Measurements from ENCODE around the gene NF2. TPM values are rescaled to one million over a fixed set of nuclear protein-coding genes. Genes with fewer than 3 reads are reported as not detected.

The NF2 gene
- total RNA-seq, 1 experiment from 2014 or later = 56.9 TPM

GRCh38 chr22:29615705-29616327 is 12.4 kb downstream of the NF2 start:
- CTCF ChIA-PET = interaction anchor here (1.8 kb wide), 1 partner anchor 11 kb away, joined by 8 read pairs; no protein-coding TSS in a partner anchor
- Mint-ChIP-seq H3K27me3 (ENCODE audit: low read depth) (no peaks in the 10 kb centered on the region), H3K9me3 (no peaks in the 10 kb centered on the region), H3K36me3 (no peaks in the 10 kb centered on the region), H3K4me1 (peaks cover 14% of the 10 kb centered on the region), H3K4me3 (no peak overlapping the region), H3K27ac (no peak overlapping the region)
- POLR2A ChIA-PET = interaction anchor here (0.7 kb wide), 1 partner anchor 1336 kb away, joined by 5 read pairs; no protein-coding TSS in a partner anchor
- no peak for ATAC-seq
- DNase-seq (ENCODE audit: low spot score) = no peak
- no peak for TF ChIP-seq ZSCAN18 (CRISPR knock-in tag; IDR thresholded peaks at IDR 0.05)
- TF ChIP-seq ATF3 (CRISPR knock-in tag; conservative IDR thresholded peaks at IDR 0.05) = no peak
- no peak for TF ChIP-seq HMGXB4 (CRISPR knock-in tag; IDR thresholded peaks at IDR 0.05)
- no peak for TF ChIP-seq SOX15 (CRISPR knock-in tag; IDR thresholded peaks at IDR 0.05)

- H3K9me3 Mint-ChIP-seq = no peaks in the 10 kb centered on the region
- no peak overlapping the region for H3K27ac Mint-ChIP-seq
- H3K4me1 Mint-ChIP-seq = peaks cover 23% of the 10 kb centered on the region
- no peaks in the 10 kb centered on the region for H3K36me3 Mint-ChIP-seq
- ChIA-PET CTCF (interaction anchor here (1.0 to 1.8 kb wide), 3 partner anchors 8 to 72 kb away, joined by 3 to 8 read pairs (median 3); no protein-coding TSS in a partner anchor), POLR2A (no interaction called here)
- TF ChIP-seq CTCF (IDR thresholded peaks at IDR 0.05) (no peak), NR3C1 (CRISPR knock-in tag; conservative IDR thresholded peaks at IDR 0.05; ENCODE audit: low read depth) (no peak), SMAD4 (CRISPR knock-in tag; IDR thresholded peaks at IDR 0.05) (no peak), MAX (CRISPR knock-in tag; IDR thresholded peaks at IDR 0.05) (no peak), TEAD1 (CRISPR knock-in tag; IDR thresholded peaks at IDR 0.05) (no peak), MYBL2 (CRISPR knock-in tag; IDR thresholded peaks at IDR 0.05) (no peak), MLX (CRISPR knock-in tag; IDR thresholded peaks at IDR 0.05) (no peak), ZNF138 (CRISPR knock-in tag; conservative IDR thresholded peaks at IDR 0.05) (no peak), ATF3 (CRISPR knock-in tag; conservative IDR thresholded peaks at IDR 0.05) (no peak), ZBTB21 (CRISPR knock-in tag; IDR thresholded peaks at IDR 0.05; ENCODE audit: borderline replicate concordance) (no peak), ZNF423 (CRISPR knock-in tag; IDR thresholded peaks at IDR 0.05) (no peak), E2F1 (CRISPR knock-in tag; IDR thresholded peaks at IDR 0.05) (no peak), ELF4 (CRISPR knock-in tag; IDR thresholded peaks at IDR 0.05; ENCODE audit: low read depth) (no peak), CBFB (CRISPR knock-in tag; IDR thresholded peaks at IDR 0.05; ENCODE audit: low read depth) (no peak), CDX4 (CRISPR knock-in tag; IDR thresholded peaks at IDR 0.05; ENCODE audit: borderline replicate concordance) (no peak)
- no peak for DNase-seq (ENCODE audit: low spot score)
- no peak overlapping the region for H3K4me3 Mint-ChIP-seq
- H3K27me3 Mint-ChIP-seq (ENCODE audit: low read depth) = no peaks in the 10 kb centered on the region
- no peak for ATAC-seq
These were observed 14.6 kb downstream of the NF2 start for GRCh38 chr22:29617922-29618629.

Measured in WTC11 (cell line).